CD4-positive, alpha-beta T cell treated with Interleukin-2 at 100 ng/mL for 4 hours (primary cell): ENCODE data around the gene SYT12.
"Not testable (repeated sequence)": the region's sequence is repeated elsewhere in the genome, so short reads cannot be mapped to it uniquely, and the experiment has no call there.

Experiments
- DNase-seq: peaks from one replicate; pipeline ENCODE4 v3.0.0-alpha.2; 2020; ENCODE audit warnings: low spot score

The SYT12 gene

DNA sequence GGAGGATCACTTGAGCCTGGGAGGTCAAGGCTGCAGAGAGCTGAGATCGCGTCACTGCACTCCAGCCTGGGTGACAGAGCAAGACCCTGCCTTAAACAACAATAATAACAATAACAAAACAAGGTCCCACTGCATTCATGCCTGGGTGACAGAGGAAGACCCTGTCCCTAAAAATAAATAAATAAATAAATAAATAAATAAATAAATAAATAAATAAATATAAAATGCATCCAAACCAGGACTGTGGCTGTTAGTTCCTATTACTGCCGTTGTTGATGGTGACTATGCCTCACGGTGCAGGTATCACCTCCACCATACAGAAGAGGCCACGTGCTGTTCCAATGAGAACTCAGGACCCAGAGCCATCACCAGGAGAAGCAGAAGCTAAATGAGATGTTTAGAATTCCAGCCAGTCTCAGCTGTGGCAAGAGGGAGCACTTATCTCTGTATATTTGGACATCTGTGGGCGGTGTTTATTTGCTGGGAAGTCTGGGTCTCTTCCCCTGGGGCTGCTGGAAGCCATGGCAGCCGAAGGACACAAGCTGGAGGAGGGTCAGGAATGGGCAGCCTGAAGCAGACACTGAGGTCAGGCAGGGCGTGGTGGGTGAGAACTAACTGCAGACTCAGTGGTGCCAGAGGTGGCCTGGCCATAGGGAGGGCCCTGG, 26.2 kb upstream of the SYT12 start:
- DNase-seq, result no peak

GRCh38 chr11:66999555-66999954, 23.4 kb upstream of the SYT12 start:
- no peak for DNase-seq

DNA sequence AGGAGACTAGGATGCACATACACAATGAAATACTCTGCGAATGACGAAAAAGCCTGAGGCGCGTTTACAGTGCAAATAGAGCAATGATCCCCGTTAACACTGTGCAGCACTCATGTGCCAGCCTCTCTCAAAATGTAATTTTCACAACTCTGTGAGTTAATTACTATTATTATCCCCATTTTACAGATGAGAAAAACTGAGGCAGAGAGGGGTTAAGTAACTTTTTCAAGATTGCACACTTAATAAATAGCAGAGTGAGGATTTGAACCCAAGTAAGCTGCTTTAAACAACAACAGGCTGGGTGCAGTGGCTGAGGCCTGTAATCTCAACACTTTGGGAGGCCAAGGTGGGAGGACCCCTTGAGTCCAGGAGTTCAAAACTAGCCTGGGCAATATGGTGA, 21.6 kb upstream of the SYT12 start:
- no peak for DNase-seq

DNA sequence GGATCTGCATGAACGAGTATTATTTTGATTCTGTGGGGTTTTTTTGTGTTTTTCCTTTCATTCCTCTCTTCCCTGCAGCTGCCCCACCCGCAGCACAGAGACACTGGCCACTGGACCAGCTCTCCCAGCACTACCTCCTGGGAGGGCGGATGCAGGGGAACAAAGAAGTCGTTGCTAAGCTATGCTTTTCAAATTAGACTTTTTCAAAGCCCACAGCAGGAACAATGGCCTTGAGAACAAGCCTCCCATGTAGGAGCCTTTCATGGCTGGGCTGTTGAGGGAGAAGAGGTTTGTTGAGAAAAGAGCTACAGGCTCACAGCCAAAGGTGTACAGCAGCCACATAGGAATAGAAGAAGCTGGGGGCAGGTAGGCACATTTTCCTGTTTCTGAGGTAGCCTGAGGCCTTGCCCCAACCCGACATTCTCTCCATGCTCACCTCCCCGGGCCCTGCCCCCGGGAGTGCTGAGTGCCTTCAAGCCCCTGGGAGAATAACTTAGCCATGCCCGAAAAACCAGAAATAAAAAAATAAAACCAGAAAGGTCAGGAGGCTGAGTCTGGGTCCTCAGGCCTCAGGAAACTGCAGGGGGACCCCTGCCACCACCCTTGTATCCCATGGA, 20.5 kb upstream of the SYT12 start:
- DNase-seq, result no peak

- DNase-seq, result no peak
Measured at GRCh38 chr11:67002921-67003411, 20.0 kb upstream of the SYT12 start.

DNA sequence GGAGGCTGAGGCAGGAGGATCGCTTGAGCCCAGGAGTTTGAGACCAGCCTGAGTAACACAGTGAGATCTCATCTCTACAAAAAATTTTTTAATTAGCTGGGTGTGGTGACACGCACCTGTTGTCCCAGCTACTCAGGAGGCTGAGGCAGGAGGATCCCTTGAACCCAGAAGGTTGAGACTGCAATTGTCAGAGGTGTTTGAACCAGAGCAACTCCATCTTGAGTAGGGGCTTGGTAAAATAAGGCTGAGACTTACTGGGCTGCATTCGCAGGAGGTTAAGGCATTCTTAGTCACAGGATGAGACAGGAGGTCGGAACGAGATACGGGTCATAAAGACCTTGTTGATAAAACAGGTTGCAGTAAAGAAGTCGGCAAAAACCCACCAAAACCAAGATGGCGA, 17.7 kb upstream of the SYT12 start:
- DNase-seq, result not testable (repeated sequence)

GRCh38 chr11:67006029-67006884, 16.7 kb upstream of the SYT12 start:
- no peak for DNase-seq

DNA sequence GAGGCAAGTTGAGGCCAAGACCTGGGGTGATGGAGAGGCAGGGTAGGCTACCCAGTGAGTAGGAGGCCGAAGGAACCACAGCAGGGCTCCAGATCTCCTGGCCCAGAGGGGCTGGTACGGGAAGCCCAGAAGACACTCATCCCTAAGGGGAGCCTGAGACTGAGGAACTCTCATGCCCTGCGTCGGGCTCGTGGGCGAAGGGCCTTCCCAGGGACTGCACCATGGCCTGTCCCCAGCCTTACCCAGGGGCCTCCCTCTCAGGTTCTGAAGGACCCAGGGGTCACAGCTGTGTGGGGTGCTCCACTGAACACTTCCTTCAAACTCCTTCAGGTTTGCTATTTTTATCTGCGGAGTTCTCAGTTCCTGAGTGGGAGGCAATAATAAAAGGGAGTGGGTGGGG, 15.8 kb upstream of the SYT12 start:
- no peak for DNase-seq

DNA sequence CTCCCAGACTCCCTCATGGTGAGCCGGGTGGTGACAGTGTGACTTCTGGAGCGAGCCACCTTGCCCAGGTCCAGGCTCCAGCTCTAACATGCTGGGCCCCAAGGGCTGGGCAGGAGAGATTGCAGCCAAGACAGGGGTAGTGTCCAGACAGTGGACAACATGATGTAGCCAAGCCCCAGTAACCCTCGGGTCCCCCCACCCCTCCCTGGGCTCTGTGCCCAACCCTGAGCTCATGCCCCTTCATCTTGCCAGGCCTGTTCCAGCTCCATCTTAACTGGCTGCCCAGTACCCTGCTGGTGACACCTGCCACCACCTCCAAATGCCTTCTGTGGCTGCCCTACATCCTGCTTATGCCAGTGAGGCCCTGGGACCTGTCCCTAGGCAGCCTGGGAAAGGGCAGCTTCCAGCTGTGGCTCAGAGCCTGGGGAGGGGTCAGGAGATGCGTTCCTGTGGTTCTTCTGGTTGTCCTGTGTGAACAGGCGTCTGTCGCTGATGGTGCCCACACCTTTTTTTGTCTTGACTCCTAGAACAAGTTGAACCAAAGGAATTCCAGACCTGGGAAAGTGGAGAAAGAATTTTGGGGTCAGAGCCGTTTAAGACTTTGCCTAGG, 12.5 kb upstream of the SYT12 start:
- DNase-seq, result no peak

GRCh38 chr11:67013511-67014045, 9.4 kb upstream of the SYT12 start:
- no peak for DNase-seq

GRCh38 chr11:67014343-67014742, 8.6 kb upstream of the SYT12 start:
- DNase-seq, result no peak

GRCh38 chr11:67015048-67015447, 7.9 kb upstream of the SYT12 start:
- DNase-seq, result no peak

- DNase-seq, result no peak
Measured at GRCh38 chr11:67016550-67016949, 6.4 kb upstream of the SYT12 start.

DNA sequence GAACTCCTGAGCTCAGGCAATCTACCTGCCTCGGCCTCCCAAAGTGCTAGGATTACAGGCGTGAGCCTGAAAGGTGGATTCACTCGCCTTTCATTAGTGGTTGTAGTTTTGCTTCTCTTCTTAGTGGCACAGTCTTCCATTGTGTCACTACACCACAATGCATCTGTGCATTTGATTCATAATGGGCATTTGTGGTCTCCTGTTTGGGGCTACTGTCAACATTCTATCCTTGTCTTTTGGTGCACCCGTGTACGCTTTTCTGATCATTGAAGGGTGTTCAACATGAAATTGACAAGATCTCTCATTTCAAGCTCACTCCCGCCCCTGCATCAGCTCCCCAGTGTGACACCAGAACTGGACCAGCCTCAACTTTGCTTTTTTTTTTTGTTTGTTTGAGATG, 2.0 kb upstream of the SYT12 start:
- DNase-seq, result no peak

GRCh38 chr11:67022341-67022933, 497 bp upstream of the SYT12 start:
- DNase-seq, result no peak

DNA sequence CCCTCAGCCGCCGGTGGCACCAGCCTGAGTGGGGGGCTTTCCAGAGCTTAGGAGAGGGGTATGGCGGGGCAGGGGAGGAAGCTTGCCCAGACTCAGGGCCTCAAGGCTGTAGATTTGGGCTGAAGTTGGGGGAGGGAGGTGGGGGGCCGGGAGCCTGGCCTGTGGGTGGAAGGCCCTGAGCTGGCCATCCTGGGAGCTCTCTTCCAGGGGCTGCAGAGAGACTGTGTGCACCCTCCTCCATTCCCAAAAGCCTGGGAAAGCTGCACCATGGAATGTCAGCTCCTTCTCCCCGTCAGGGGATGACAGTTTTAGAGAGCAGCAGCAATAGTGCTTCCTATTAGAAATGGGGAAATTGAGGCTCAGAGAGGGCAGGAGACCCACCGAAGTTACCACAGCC, 1.0 kb downstream of the SYT12 start:
- DNase-seq, result no peak

DNA sequence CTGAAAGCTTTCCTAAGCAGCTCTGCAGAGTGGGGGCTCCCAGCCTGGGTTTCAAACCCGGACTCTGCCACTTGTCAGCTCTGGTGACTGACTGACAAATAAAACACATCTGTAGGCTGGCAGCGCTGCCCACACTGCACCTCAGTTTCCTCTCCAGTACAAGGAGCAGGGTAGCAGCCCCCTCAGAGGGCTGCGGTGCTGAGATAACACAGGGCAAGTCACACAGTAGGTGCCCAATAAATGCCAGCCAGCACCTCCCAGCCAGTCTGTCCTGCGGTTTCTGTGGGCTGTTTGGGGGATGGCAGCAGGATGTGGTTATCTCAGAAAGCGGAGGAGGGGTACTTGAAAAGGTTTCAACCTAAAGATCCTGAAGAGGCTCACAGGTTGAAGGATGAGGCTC, 1.5 kb downstream of the SYT12 start:
- DNase-seq, result peak; percentile 37

GRCh38 chr11:67024966-67025365, 2.0 kb downstream of the SYT12 start:
- no peak for DNase-seq

DNA sequence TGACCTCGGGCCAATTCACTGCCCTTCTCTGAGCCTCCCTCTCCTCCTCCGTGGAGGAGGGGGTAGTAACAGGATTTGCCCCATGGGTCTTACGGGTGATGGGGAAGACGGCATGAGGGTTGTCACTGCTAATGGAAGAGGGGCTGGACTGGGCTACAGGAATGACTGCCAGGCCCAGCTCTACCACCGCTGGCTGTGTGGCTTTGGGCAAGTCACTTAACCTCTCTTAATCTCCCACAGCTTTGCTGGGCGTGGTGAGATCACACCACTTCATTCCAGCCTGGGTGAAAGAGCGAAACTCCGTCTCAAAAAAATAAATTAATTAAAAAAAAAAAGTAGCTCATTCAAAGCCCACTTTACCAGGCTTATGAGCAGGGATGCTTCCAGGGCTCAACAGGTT, 2.8 kb downstream of the SYT12 start:
- no peak for DNase-seq

DNA sequence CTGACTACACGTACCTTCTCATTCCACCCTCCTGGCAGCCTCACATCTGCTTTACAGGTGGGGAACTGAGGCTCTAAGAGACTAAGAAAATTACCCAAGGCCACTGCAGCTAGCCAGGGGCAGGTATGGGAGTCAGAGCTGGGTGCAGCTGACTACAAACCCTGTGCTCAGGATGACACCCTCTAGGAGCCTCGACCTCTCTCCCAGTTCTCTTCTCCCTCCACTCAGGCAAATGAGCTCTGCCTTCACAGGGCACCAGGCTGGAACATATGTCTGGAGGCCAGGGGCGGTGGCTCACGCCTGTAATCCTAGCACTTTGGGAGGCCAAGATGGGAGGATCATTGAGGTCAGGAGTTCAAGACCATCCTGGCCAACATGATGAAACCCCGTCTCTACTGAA, 4.0 kb downstream of the SYT12 start:
- no peak for DNase-seq

DNA sequence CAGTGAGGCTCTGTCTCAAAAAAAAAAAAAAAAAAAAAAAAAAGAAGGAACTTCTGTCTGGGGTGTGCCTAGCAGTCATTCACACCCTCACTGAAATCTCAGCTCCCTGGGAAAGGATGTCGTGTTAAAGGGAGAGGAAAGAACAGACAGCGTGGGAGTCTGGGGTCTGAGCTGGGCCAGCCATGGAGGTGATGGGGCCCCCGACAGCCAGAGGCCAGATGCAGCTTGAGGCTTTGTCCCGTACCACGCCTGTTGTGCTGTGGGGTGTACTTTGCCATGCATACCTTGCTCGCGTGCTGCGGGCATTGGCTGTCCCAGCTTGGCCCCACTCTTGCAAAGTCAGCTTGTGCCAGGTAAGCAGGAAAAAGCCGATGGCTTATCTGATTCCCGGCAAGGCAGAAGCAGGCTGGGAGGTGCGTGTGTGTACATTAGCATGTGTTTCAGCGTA, 4.6 kb downstream of the SYT12 start:
- DNase-seq, result no peak
